ENCODE data around the gene NELL1.

The NELL1 gene

GRCh38 chr11:21560466-21560975 lies 891.1 kb downstream of the NELL1 start:
- no peak for TF ChIP-seq CTCF (IDR thresholded peaks at IDR 0.05; ENCODE audit: insufficient read depth, low read length, poor library complexity, severe bottlenecking)
- Histone ChIP-seq H3K4me3 (replicated peaks; ENCODE audit: low read depth, low read length) (no peak overlapping the region), H3K36me3 (ENCODE audit: control insufficient read depth, insufficient read depth, low read length) (no peaks in the 10 kb centered on the region), H3K27me3 (replicated peaks; ENCODE audit: control insufficient read depth, insufficient read depth, low read length) (no peaks in the 10 kb centered on the region)
- no peak for DNase-seq (ENCODE audit: extremely low read depth, insufficient read length)

- Histone ChIP-seq H3K36me3 (ENCODE audit: control insufficient read depth, insufficient read depth, low read length) (no peaks in the 10 kb centered on the region), H3K4me3 (replicated peaks; ENCODE audit: low read depth, low read length) (no peak overlapping the region), H3K27me3 (replicated peaks; ENCODE audit: control insufficient read depth, insufficient read depth, low read length) (no peaks in the 10 kb centered on the region)
- DNase-seq (ENCODE audit: extremely low read depth, insufficient read length), result no peak
- TF ChIP-seq CTCF (IDR thresholded peaks at IDR 0.05; ENCODE audit: insufficient read depth, low read length, poor library complexity, severe bottlenecking), result no peak
These were observed 892.2 kb downstream of the NELL1 start for GRCh38 chr11:21561581-21561980.

GRCh38 chr11:21564095-21564494 lies 894.7 kb downstream of the NELL1 start:
- H3K4me3 ChIP-seq (replicated peaks; ENCODE audit: low read depth, low read length), result no peak overlapping the region
- no peak for TF ChIP-seq CTCF (IDR thresholded peaks at IDR 0.05; ENCODE audit: insufficient read depth, low read length, poor library complexity, severe bottlenecking)

GRCh38 chr11:21564833-21565682 lies 895.7 kb downstream of the NELL1 start:
- no peak for DNase-seq (ENCODE audit: extremely low read depth, insufficient read length)

More at GRCh38 chr11:21564095-21564494, 894.7 kb downstream of the NELL1 start:
- H3K36me3 ChIP-seq (ENCODE audit: control insufficient read depth, insufficient read depth, low read length), result no peaks in the 10 kb centered on the region
- DNase-seq (ENCODE audit: extremely low read depth, insufficient read length), result no peak
- H3K27me3 ChIP-seq (replicated peaks; ENCODE audit: control insufficient read depth, insufficient read depth, low read length), result no peaks in the 10 kb centered on the region

GRCh38 chr11:21566521-21567117 lies 897.2 kb downstream of the NELL1 start:
- no peak for TF ChIP-seq CTCF (IDR thresholded peaks at IDR 0.05; ENCODE audit: insufficient read depth, low read length, poor library complexity, severe bottlenecking)
- H3K27me3 ChIP-seq (replicated peaks; ENCODE audit: control insufficient read depth, insufficient read depth, low read length), result no peaks in the 10 kb centered on the region
- DNase-seq (ENCODE audit: extremely low read depth, insufficient read length), result no peak
- no peaks in the 10 kb centered on the region for H3K36me3 ChIP-seq (ENCODE audit: control insufficient read depth, insufficient read depth, low read length)
- no peak overlapping the region for H3K4me3 ChIP-seq (replicated peaks; ENCODE audit: low read depth, low read length)

More at GRCh38 chr11:21564833-21565682, 895.7 kb downstream of the NELL1 start:
- TF ChIP-seq CTCF (IDR thresholded peaks at IDR 0.05; ENCODE audit: insufficient read depth, low read length, poor library complexity, severe bottlenecking), result no peak
- Histone ChIP-seq H3K27me3 (replicated peaks; ENCODE audit: control insufficient read depth, insufficient read depth, low read length) (no peaks in the 10 kb centered on the region), H3K36me3 (ENCODE audit: control insufficient read depth, insufficient read depth, low read length) (no peaks in the 10 kb centered on the region), H3K4me3 (replicated peaks; ENCODE audit: low read depth, low read length) (no peak overlapping the region)

All from GM06990 (cell line).